T-helper 9 cell (primary cell): ENCODE data around the gene RAP1GAP2.
A peak's percentile ranks its signal among the peaks of the same experiment; 100 is the strongest.
"Not testable (repeated sequence)": the region's sequence is repeated elsewhere in the genome, so short reads cannot be mapped to it uniquely, and the experiment has no call there.

ENCODE experiments used
- DNase-seq: peaks from one replicate; pipeline ENCODE4 v3.0.0-alpha.2; 2020
- total RNA-seq, 2 donors: gene quantifications; one replicate each; lab custom pipeline; 2026; lab: John Stamatoyannopoulos, UW

The RAP1GAP2 gene
- total RNA-seq: 23.2 to 111 reads per million in 2 donors

DNA sequence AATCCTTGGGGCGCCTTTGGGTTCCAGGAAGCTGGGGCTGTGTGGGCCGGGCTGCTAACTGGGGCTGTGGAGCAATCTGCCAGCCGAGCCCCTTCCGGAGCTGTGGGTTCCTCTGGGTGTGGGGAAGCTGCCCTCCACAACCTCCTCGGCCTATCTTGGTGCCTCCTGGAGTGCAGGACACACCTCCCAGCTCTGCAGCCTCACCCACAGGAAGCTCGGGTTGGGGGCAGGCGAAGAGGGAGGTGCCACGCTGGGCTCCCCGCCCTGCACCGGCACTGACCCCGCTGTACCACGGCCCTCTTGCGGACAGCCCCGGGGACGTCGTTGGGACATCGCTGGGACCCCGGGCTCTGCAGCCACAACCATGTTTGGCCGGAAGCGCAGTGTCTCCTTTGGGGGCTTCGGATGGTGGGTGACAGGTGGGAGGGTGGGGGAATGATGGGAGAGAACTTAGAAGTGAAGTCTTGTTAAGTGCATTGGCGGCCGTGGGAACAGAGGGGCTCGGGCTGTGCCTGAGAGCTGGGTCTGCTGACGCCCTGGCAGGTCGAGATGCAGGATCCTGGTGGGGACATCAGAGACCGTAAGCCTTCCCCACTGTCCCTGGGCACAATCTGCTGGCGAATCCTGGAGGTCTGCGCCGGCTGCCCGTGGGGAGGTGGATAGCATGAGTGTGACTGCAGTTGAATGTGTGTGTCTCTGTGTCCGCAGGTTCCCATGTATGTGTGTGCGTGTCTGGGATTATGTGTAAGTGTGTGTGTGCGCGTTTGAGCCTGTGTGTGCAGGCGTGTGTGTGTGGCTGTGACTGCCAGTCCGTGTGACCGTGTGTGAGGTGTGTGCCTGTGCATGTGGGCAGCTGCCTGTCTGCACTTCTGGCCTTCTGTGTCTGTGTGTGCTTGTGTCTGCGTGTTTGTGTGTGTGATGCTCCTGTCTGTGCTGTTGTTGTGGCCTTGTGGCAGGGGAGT lies at the start of gene RAP1GAP2:
TSS of gene RAP1GAP2 (plus strand) at position 275 of the 962 bp plus-strand sequence. CDS start at position 365, 90 bp downstream.
- DNase-seq: peak; percentile 64

GRCh38 chr17:2749058-2749783 lies 47.0 kb upstream of the RAP1GAP2 start, which contains the start of gene CCDC92B:
Gene CCDC92B, minus strand, starts transcription at chr17:2749652. Its CDS starts 14,507 bp downstream, at chr17:2735145.
- DNase-seq: no peak

DNA sequence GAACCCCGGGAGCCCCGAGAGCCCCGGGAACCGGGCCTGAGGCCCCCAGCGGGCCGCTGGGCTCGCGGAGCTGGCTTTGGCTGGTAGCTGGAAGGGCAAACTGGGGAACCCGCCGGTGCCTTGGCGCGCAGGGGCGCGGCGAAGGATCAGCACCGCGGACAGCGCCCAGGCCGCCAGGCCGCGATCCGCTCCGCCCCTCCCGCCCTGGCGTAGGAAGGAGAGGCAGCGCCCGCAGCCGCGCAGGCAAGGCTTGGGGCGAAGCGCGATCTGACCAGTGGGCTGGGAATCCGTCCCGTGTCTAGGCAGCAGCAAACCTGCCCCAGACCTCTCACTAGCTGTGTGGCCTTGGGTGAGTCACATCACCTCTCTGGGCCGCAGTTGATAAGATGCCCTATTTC lies 46.5 kb upstream of the RAP1GAP2 start:
- DNase-seq: peak; percentile 61

DNA sequence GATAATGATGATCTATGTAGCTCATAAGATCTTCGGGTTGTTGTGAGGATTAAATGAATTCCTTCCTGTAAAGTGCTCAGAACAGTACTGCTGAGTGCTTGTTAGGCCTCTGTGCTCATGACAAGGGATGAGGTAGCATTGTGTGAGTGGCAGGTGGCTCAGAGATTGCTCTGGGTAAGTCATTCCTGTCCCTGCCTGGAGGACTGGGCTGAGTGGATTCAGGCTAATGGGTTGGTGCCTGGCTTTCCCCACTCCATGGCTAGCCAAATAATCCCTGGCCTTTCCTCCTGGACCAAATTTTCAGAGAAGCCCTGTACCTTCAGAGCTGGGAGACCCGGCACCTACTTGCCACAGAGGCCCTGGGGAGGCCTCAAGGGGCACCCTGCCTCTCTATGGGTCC lies 45.5 kb upstream of the RAP1GAP2 start:
- DNase-seq: no peak

DNA sequence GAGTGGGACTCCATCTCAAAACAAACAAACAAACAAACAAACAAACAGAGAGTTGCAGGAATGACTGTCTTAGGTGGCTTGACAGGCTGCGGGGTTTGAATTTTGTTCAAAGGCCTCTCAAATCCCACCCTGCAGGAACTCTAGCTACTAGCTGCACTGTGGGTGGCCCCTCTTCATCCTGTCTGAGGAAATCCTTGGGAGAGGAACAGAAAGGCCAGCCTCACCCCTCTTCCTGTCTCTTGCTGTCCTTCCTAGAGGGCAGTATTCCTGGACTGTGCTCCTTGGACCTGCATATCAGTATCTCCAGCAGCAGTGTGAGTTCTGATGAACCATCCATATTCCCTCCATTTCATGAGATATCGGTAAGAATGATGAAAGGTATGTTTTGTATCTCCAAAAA lies 44.7 kb upstream of the RAP1GAP2 start:
- no peak for DNase-seq

- no peak for DNase-seq
Measured at GRCh38 chr17:2755891-2756724, 40.1 kb upstream of the RAP1GAP2 start.

- no peak for DNase-seq
Measured at GRCh38 chr17:2758870-2759269, 37.4 kb upstream of the RAP1GAP2 start.

GRCh38 chr17:2770129-2770528 lies 26.1 kb upstream of the RAP1GAP2 start:
- DNase-seq: no peak

DNA sequence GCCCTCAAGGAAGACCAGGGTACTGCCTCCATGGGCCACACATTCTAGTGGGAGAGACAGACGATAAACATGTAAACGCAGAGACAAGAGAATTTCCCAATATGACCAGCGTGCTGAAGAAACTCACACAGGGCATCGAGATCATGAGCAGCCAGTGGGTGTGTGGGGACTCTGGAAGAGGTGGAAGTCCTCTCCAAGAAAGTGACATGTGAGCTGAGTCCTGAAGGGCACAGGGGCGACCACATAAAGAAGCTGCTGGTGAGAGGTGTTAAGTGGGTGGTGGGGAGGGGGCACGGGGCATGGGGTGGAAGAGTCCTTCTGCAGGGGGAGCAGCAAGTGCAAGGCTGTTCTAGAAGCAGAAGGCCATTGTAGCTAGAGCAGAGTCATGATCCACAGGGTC lies 21.0 kb upstream of the RAP1GAP2 start:
- DNase-seq: no peak

DNA sequence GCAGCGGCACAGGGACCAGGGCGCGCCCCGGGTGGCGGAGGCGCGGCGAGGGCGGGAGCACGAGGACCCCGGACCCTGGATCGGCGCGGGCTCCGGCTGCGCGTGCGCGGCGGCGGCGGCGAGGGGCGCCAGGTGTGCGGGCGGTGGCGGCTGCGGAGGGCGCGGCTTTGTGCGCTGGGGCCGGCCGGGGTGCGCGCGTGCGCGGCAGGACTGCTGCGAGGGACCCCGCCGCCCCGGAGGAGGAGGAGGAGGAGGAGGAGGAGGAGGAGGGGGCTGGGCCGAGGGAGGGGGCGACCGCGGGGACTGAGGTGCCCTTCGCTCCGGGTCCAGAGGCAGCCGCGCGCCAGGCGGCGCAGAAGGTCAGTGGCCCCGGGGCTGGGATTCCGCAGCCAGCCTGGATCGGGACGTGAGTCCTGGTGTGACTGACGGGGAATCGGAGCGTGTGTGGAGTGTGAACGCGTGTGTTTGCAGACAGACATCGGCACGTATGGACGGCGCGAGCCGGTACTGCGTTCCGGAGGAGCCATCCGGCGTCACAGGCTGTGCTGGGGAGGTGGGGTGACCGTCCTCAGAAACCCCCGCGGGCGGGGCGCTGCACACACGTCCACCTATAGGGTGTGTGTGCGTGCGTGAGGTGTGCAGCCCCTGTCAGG lies 19.5 kb upstream of the RAP1GAP2 start:
- DNase-seq: no peak

- DNase-seq: no peak
Measured at GRCh38 chr17:2777242-2777867, 18.9 kb upstream of the RAP1GAP2 start.

DNA sequence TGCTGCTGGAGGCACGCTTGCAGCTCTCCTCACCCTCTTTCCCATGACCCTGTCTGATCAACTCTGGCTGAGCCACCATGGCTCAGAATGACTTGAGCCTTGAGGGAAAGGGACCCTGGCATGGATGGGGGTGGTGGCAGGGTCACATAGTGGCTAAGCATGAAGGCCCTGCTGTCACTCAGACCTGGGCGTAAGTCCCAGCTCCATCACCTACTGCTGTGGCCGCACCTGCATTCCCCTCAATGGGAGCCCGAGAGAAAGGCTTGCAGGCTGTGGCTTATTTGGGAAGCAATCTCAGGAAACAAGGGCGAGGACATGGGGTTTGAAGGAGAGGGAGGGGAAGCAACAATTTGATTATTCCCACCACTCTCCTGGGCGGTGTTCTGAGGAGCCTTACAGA lies 17.7 kb upstream of the RAP1GAP2 start:
- DNase-seq: no peak

DNA sequence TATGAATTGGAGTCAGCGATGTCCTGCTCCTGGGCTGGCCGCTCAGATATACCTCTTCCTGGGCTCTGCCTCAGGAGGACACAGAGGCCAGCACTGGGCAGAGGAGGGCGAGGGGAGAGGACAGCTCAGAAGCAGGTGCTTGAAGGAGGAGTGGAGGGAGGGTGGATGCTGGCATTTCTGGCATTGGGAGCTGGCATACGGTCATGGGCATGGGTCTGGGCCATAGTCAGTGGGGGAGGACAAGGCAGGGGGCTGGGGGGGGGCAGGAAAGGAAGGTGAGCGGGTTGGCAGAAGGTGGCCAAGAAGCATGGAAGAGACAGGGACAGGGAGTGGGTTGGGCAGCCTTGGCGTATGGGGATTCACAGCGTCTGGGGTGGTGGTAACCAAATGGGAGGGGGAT lies 16.7 kb upstream of the RAP1GAP2 start:
- DNase-seq: no peak

DNA sequence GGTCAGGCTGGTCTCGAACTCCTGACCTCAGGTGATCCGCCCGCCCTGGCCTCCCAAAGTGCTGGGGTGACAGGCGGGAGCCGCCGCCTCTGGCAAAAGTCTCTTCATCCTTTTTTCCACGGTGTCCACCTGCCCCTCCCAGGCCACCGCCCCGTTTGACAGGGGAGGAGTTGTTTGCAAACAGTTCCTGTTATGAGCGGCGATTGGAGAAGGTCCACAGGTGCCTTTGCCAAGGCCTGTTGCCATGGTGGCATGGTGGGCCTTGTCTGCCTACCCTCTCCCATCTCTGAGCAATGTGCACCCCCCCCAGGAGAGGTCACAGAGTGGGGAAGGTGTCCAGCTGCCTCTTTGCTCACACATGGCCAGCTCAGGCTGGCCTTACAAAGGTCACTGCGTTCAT lies 16.0 kb upstream of the RAP1GAP2 start:
- DNase-seq: no peak

- no peak for DNase-seq
Measured at GRCh38 chr17:2780931-2781454, 15.2 kb upstream of the RAP1GAP2 start.

DNA sequence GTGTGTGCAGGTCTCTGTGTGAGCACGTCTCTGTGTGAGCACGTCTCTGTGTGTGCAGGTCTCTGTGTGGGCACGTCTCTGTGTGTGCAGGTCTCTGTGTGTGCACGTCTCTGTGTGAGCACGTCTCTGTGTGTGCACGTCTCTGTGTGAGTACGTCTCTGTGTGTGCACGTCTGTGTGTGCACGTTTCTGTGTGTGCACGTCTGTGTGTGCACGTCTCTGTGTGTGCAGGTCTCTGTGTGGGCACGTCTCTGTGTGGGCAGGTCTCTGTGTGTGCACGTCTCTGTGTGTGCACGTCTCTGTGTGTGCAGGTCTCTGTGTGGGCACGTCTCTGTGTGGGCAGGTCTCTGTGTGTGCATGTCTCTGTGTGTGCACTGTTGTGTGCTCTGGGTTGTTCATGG lies 14.6 kb upstream of the RAP1GAP2 start:
- DNase-seq: not testable (repeated sequence)

GRCh38 chr17:2782055-2782454 lies 14.2 kb upstream of the RAP1GAP2 start:
- no peak for DNase-seq

DNA sequence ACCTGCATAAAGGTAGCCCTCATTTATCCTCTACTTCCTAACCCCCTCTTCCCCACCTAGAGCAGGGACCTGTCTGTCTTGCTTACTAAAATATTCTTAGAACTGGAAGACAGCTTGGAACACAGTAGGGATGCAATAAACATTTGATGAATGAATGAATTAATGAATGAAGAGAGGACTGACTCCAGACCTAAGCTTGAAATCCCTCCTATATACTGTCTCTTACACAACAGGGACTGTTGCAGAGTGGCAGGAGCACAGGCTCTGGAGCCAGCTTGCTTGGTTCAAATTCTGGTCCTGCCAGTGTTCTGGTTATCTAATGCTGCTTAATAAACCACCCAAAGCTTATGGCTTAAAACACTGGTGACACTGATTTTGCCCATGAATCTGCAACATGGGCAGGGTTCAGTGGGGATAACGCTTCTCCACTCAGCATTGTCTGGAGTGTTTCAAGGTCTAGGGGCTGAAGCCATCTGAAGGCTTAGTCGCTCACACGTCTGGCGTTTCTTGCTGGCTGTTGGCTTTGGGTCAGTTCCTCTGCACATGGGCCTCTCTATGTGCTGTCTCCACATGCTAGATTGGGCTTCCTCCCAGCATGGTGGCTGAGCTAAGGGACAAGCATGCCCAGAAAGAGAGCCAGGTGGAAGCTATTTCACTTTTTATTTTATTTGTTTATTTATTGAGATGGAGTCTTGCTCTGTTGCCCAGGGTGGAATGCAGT lies 12.8 kb upstream of the RAP1GAP2 start:
- no peak for DNase-seq

GRCh38 chr17:2784864-2785263 lies 11.4 kb upstream of the RAP1GAP2 start:
- no peak for DNase-seq

DNA sequence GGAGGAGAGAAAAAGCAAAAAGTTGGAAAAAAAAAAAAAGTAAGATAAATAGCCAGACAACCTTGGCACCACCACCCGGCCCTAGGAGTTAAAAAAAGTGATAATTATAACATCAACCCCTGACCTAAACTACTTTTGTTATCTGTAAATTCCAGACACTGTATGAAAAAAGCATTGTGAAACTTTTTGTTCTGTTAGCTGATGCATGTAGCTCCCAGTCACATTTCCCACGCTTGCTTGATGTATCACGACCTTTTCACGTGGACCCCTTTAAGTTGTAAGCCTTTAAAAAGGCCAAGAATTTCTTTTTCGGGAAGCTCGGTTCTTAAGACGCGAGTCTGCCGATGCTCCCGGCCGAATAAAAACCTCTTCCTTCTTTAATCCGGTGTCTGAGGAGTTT lies 10.9 kb upstream of the RAP1GAP2 start:
- DNase-seq: not testable (repeated sequence)
